CD14-positive monocyte (primary cell): Measurements from ENCODE around the gene MRPS18A. TPM values are rescaled to one million over a fixed set of nuclear protein-coding genes. Genes with fewer than 3 reads are reported as not detected.
A peak's percentile ranks its signal among the peaks of the same experiment; 100 is the strongest.

Source experiments
- DNase-seq, 3 donors: peaks; one replicate each; pipeline ENCODE4 v3.0.0-alpha.2; 2011 to 2022
- H2AFZ ChIP-seq: 2 replicates; pipeline ENCODE4 v1.6.0; 2012; ENCODE audit warnings: mild to moderate bottlenecking, low read depth, low read length, inconsistent platforms; ENCODE audit not compliant: insufficient read depth, poor library complexity, severe bottlenecking
- H3K27ac ChIP-seq, 2 donors: 1 replicate in 1 of 2; 2 replicates in 1 of 2; pipeline ENCODE4 v1.5.1; 2012 to 2013; ENCODE audit warnings: low read length in 2 of 2, control low read depth in 1 of 2, inconsistent platforms in 1 of 2, low read depth in 1 of 2, mild to moderate bottlenecking in 1 of 2
- H3K27me3 ChIP-seq, 2 donors: one replicate each; pipeline versions ENCODE4 v1.6.0 to v1.6.1; 2011 to 2013; ENCODE audit warnings: low read length in 2 of 2; ENCODE audit not compliant: control insufficient read depth in 2 of 2, insufficient read depth in 2 of 2
- H3K36me3 ChIP-seq, 2 donors: replicated peaks in 1 of 2; 1 replicate in 1 of 2; 2 replicates in 1 of 2; pipeline versions ENCODE4 v1.5.1 to v1.6.1; 2012 to 2013; ENCODE audit warnings: low read length in 2 of 2, control low read depth in 1 of 2, inconsistent platforms in 1 of 2, mild to moderate bottlenecking in 1 of 2; ENCODE audit not compliant: insufficient read depth in 2 of 2, control insufficient read depth in 1 of 2
- H3K4me1 ChIP-seq, 2 donors: 1 replicate in 1 of 2; 2 replicates in 1 of 2; pipeline versions ENCODE4 v1.5.1 to v1.6.1; 2012 to 2013; ENCODE audit warnings: low read length in 2 of 2, control low read depth in 1 of 2, inconsistent platforms in 1 of 2, mild to moderate bottlenecking in 1 of 2, moderate library complexity in 1 of 2; ENCODE audit not compliant: insufficient read depth in 2 of 2, control insufficient read depth in 1 of 2
- H3K4me2 ChIP-seq: replicated peaks from 2 replicates; pipeline ENCODE3; 2012; ENCODE audit warnings: low read length, moderate library complexity, mild to moderate bottlenecking; ENCODE audit not compliant: poor library complexity, severe bottlenecking; ENCODE audit errors: extremely low read depth
- H3K4me3 ChIP-seq, 3 experiments: fragments of 200-600 bp in 1 of 3; sonication (generic) in 1 of 3; replicated peaks in 1 of 3; 1 replicate in 2 of 3; 2 replicates in 1 of 3; pipeline ENCODE4 v1.5.1; 2011 to 2013; ENCODE audit warnings: low read length in 3 of 3, mild to moderate bottlenecking in 3 of 3, control low read depth in 2 of 3, low read depth in 2 of 3, inconsistent platforms in 1 of 3, moderate library complexity in 1 of 3
- H3K79me2 ChIP-seq: 2 replicates; pipeline ENCODE4 v1.6.0; 2012; ENCODE audit warnings: mild to moderate bottlenecking, control low read depth, inconsistent platforms, low read length, moderate library complexity; ENCODE audit not compliant: insufficient read depth
- H3K9ac ChIP-seq: 2 replicates; pipeline ENCODE4 v1.6.0; 2017; ENCODE audit warnings: low read length, mild to moderate bottlenecking; ENCODE audit not compliant: insufficient read depth, poor library complexity, severe bottlenecking
- H3K9me3 ChIP-seq, 2 donors: replicated peaks in 1 of 2; 1 replicate in 1 of 2; 2 replicates in 1 of 2; pipeline versions ENCODE4 v1.5.1 to v1.6.1; 2012 to 2013; ENCODE audit warnings: low read length in 2 of 2, control low read depth in 1 of 2; ENCODE audit not compliant: control insufficient read depth in 1 of 2, insufficient read depth in 1 of 2
- H4K20me1 ChIP-seq: 2 replicates; pipeline ENCODE4 v1.6.0; 2012; ENCODE audit warnings: mild to moderate bottlenecking, low read length, control low read depth, moderate library complexity; ENCODE audit not compliant: insufficient read depth
- H3K27ac Mint-ChIP-seq, 7 donors: one replicate each; pipeline ENCODE4 v1.8.0; 2020; ENCODE audit warnings: mild to moderate bottlenecking in 7 of 7, mixed read lengths in 7 of 7, moderate library complexity in 6 of 7, inconsistent platforms in 2 of 7
- H3K27me3 Mint-ChIP-seq, 3 donors: one replicate each; pipeline ENCODE4 v1.8.0; 2021 to 2022; ENCODE audit warnings: low read depth in 3 of 3, mild to moderate bottlenecking in 3 of 3, mixed read lengths in 3 of 3, moderate library complexity in 3 of 3, inconsistent platforms in 1 of 3
- H3K36me3 Mint-ChIP-seq, 2 donors: one replicate each; pipeline ENCODE4 v1.8.0; 2020; ENCODE audit warnings: mixed read lengths in 2 of 2, inconsistent platforms in 1 of 2, mild to moderate bottlenecking in 1 of 2
- H3K4me1 Mint-ChIP-seq: one replicate; pipeline ENCODE4 v1.8.0; 2020; ENCODE audit warnings: mild to moderate bottlenecking, mixed read lengths
- H3K4me3 Mint-ChIP-seq, 2 donors: one replicate each; pipeline ENCODE4 v1.8.0; 2020; ENCODE audit warnings: mild to moderate bottlenecking in 2 of 2, mixed read lengths in 2 of 2, moderate library complexity in 1 of 2
- H3K9me3 Mint-ChIP-seq, 7 donors: one replicate each; pipeline ENCODE4 v1.8.0; 2020 to 2022; ENCODE audit warnings: mixed read lengths in 7 of 7, mild to moderate bottlenecking in 6 of 7, moderate library complexity in 6 of 7, inconsistent platforms in 2 of 7
- WGBS: methylation state at CpG from one replicate; pipeline ENCODE4 v1.1.5; 2013; ENCODE audit warnings: missing lambda C conversion rate; ENCODE audit not compliant: insufficient coverage; 5-methylcytosine and 5-hydroxymethylcytosine counted together
- intact Hi-C, 2 donors: fragments of 100-400 bp; cut with micrococcal nuclease; formaldehyde crosslinking; loops; one replicate each; pipeline versions ENCODE4 v1.15.0 to v1.15.1; 2023
- polyA plus RNA-seq, 3 donors: library from polyadenylated mRNA; depleted of rRNA in 1 of 3; unstranded in 2 of 3; stranded (reverse) in 1 of 3; fragments of 300-500 nt in 2 of 3; fragments of >200 nt in 1 of 3; fragmentation: Illumina TruSeq in 2 of 3; gene quantifications; 1 replicate in 2 of 3; 2 replicates in 1 of 3; pipeline ENCODE4 v1.2.3, GENCODE V29; 2012 to 2021
- TF ChIP-seq, protein P1 (sequence below): fragments of 200-600 bp; IDR thresholded peaks from one replicate; pipeline ENCODE4 v1.8.0; 2022; ENCODE audit warnings: antibody characterized with exemption, mild to moderate bottlenecking

The MRPS18A gene
- polyA plus RNA-seq, 3 donors, result 17.3 to 45.3 (median 41.4) TPM

DNA sequence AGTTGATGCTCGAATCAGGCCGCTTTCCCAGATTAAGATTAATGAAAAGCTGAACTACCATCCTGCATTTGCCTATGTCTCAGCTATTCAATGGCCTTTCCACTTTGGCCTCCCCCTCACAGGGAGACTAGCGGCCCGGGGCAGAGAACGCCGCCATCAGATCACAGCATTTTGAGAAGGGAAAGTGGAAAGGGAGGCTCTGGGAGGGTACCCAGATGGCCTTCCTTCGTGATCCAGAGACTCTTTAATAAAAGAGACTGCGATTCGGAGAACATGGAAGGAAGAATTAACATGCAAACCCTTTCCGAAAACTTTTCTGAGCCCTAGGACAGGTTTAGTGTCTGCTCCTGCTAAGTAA lies 533 bp downstream of the MRPS18A start:
- H3K9me3 ChIP-seq, result no peaks in the 10 kb centered on the region
- peak overlapping the region; percentile 66 to 95 for H3K27ac ChIP-seq
- H3K4me3 Mint-ChIP-seq, result peak overlapping the region; percentile 92 to 97
- peak overlapping the region; percentile 93 for H3K4me2 ChIP-seq
- peaks cover 49% of the 10 kb centered on the region for H3K79me2 ChIP-seq
- H3K36me3 Mint-ChIP-seq, result peaks cover 17% of the 10 kb centered on the region in 2 donors
- H2AFZ ChIP-seq, result peak overlapping the region; percentile 99
- peaks cover 0 to 15% of the 10 kb centered on the region in 2 donors for H3K36me3 ChIP-seq
- TF ChIP-seq, protein P1, sequence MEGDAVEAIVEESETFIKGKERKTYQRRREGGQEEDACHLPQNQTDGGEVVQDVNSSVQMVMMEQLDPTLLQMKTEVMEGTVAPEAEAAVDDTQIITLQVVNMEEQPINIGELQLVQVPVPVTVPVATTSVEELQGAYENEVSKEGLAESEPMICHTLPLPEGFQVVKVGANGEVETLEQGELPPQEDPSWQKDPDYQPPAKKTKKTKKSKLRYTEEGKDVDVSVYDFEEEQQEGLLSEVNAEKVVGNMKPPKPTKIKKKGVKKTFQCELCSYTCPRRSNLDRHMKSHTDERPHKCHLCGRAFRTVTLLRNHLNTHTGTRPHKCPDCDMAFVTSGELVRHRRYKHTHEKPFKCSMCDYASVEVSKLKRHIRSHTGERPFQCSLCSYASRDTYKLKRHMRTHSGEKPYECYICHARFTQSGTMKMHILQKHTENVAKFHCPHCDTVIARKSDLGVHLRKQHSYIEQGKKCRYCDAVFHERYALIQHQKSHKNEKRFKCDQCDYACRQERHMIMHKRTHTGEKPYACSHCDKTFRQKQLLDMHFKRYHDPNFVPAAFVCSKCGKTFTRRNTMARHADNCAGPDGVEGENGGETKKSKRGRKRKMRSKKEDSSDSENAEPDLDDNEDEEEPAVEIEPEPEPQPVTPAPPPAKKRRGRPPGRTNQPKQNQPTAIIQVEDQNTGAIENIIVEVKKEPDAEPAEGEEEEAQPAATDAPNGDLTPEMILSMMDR, result no peak
- no peaks in the 10 kb centered on the region for H3K9me3 Mint-ChIP-seq
- peak overlapping the region; percentile 80 to 98 (median 93) for H3K4me3 ChIP-seq
- H3K27me3 Mint-ChIP-seq, result peaks cover 5 to 11% (median 8%) of the 10 kb centered on the region in 3 donors
- WGBS, result 17% methylated on average over 1 of the region's 10 CpGs
- peaks cover 24 to 30% of the 10 kb centered on the region in 2 donors for H3K4me1 ChIP-seq
- intact Hi-C loops, result loop anchor here in 1 of 2 donors (5.0 kb wide), 1 partner anchor 35 kb away; no protein-coding TSS in a partner anchor
- H3K4me1 Mint-ChIP-seq, result peaks cover 33% of the 10 kb centered on the region
- no peak for DNase-seq
- H3K27ac Mint-ChIP-seq, result peak overlapping the region; percentile 90 to 97 (median 95)
- peak overlapping the region; percentile 89 for H3K9ac ChIP-seq
- H4K20me1 ChIP-seq, result peaks cover 27% of the 10 kb centered on the region
- peaks cover 2 to 7% of the 10 kb centered on the region in 2 donors for H3K27me3 ChIP-seq

DNA sequence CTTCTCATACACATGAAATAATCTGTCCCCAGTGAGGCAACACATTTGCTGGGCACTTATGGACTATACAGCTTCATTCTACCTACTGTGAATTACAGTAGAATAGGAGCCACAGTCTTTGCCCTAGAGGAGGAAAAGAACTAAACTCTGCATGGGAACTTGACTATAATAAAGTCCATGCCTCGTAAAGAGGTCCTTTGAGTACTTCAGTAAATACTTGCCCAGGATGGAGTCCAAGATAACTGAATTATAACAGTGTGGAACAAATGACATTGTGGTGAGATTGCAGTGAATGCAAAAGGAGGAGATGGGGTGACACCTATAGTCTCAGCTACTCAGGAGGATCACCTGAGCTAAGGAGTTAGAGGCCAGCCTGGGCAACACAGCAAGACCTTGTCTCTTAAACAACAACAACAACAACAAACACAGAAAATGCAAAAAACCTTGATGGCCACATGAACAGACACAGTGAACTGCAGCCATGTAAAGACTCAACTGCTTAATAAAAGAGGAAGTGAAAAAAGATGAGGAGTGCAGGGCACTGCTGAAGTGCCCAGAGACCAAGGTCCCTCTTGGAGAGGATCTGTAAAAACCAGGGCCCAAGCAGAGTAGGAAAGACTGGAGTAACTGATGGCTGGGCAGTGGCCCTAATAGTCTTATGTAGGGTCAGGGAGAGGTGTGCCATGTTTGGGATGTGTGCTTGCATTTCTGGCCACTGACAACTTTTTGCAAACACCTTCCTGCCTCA lies 3.7 kb downstream of the MRPS18A start:
- H3K4me3 ChIP-seq, result no peak overlapping the region
- no peaks in the 10 kb centered on the region for H3K9me3 ChIP-seq
- WGBS, result no CpG with 5 or more reads among the region's 1 CpG
- no peak overlapping the region for H3K9ac ChIP-seq
- no peak overlapping the region for H3K27ac ChIP-seq
- peak in 2 of 3 donors; percentile 32 to 34 for DNase-seq
- H3K79me2 ChIP-seq, result peaks cover 64% of the 10 kb centered on the region
- H3K4me1 ChIP-seq, result peaks cover 24 to 30% of the 10 kb centered on the region in 2 donors
- peaks cover 0 to 4% (median 0%) of the 10 kb centered on the region in 3 donors for H3K27me3 Mint-ChIP-seq
- no peak overlapping the region for H3K4me2 ChIP-seq
- peak overlapping the region in 6 of 7 donors; percentile 45 to 75 (median 68) for H3K27ac Mint-ChIP-seq
- H3K4me3 Mint-ChIP-seq, result no peak overlapping the region
- peaks cover 54% of the 10 kb centered on the region for H4K20me1 ChIP-seq
- H3K27me3 ChIP-seq, result peaks cover 0 to under 1% of the 10 kb centered on the region in 2 donors
- H3K4me1 Mint-ChIP-seq, result peaks cover 33% of the 10 kb centered on the region
- no peak overlapping the region for H2AFZ ChIP-seq
- H3K9me3 Mint-ChIP-seq, result no peaks in the 10 kb centered on the region
- peaks cover 24 to 47% of the 10 kb centered on the region in 2 donors for H3K36me3 ChIP-seq
- TF ChIP-seq, protein P1, result no peak
- intact Hi-C loops, result no loop called here
- H3K36me3 Mint-ChIP-seq, result peaks cover 41 to 47% of the 10 kb centered on the region in 2 donors
